Transverse colon (tissue), 4 donors: ENCODE measurements around the gene TTC39A. TPM values are rescaled to one million over a fixed set of nuclear protein-coding genes. Genes with fewer than 3 reads are reported as not detected.

Experiments
- DNase-seq: peaks from one replicate; pipeline ENCODE4 v3.0.0-alpha.2; 2019
- H3K27ac ChIP-seq, 4 donors: fragments of 200-600 bp; sonication (generic); 2 replicates each; pipeline ENCODE4 v1.5.1; 2016 to 2018; ENCODE audit warnings: inconsistent platforms in 4 of 4
- H3K27me3 ChIP-seq: fragments of 200-600 bp; sonication (generic); 2 replicates; pipeline ENCODE4 v1.5.1; 2017; ENCODE audit warnings: inconsistent platforms
- H3K36me3 ChIP-seq, 4 donors: fragments of 200-600 bp; sonication (generic); 2 replicates each; pipeline ENCODE4 v1.5.1; 2017 to 2019; ENCODE audit warnings: inconsistent platforms in 4 of 4
- H3K4me1 ChIP-seq, 4 donors: fragments of 200-600 bp; sonication (generic); 2 replicates each; pipeline ENCODE4 v1.5.1; 2017 to 2020; ENCODE audit warnings: inconsistent platforms in 4 of 4
- H3K4me3 ChIP-seq, 4 donors: fragments of 200-600 bp; sonication (generic); 1 replicate in 1 of 4; 2 replicates in 3 of 4; pipeline versions ENCODE4 v1.5.1 to v1.6.1; 2017 to 2019; ENCODE audit warnings: inconsistent platforms in 4 of 4
- H3K9me3 ChIP-seq, 2 donors: fragments of 200-600 bp; sonication (generic); 2 replicates each; pipeline ENCODE4 v1.5.1; 2017 to 2019; ENCODE audit warnings: inconsistent platforms in 2 of 2
- EP300 ChIP-seq: sonication (generic); formaldehyde crosslinking; IDR thresholded peaks from one replicate; pipeline ENCODE4 v1.6.1; 2017; ENCODE audit warnings: antibody characterized with exemption, low read depth
- POLR2A ChIP-seq: fragments of 450-650 bp; IDR thresholded peaks from one replicate; pipeline ENCODE4 v1.6.1; 2016; ENCODE audit warnings: antibody characterized with exemption, mild to moderate bottlenecking, moderate library complexity
- POLR2AphosphoS5 ChIP-seq, 3 donors: sonication (generic); formaldehyde crosslinking; IDR thresholded peaks; one replicate each; pipeline ENCODE4 v1.6.1; 2016; ENCODE audit warnings: antibody characterized with exemption in 3 of 3
- WGBS, 2 donors: methylation state at CpG; one replicate each; pipeline ENCODE4 v1.1.5; 2018; ENCODE audit warnings: low coverage in 1 of 2; 5-methylcytosine and 5-hydroxymethylcytosine counted together
- in situ Hi-C, 4 donors: fragments of 200-750 bp; cut with MboI; loops; one replicate each; pipeline versions ENCODE4 v1.15.0 to v1.15.1; 2017; ENCODE audit warnings: low sequenced_read_pairs in 3 of 4, low pct_ligation_motif_present in 1 of 4, low pct_unique_long_range_greater_than_20kb in 1 of 4
- intact Hi-C: fragments of 100-400 bp; cut with DNase I; formaldehyde crosslinking; loops from one replicate; pipeline ENCODE4 v1.15.1; 2023; ENCODE audit warnings: low total_unique reads
- total RNA-seq, 4 donors: library from RNA; depleted of rRNA; stranded (reverse); fragments of >200 nt; gene quantifications; one replicate each; pipeline ENCODE4 v1.1.0, GENCODE V29; 2016
- TF ChIP-seq, protein P1 (sequence below), 5 experiments: fragments of 200-600 bp in 3 of 5; fragments of 450-650 bp in 2 of 5; sonication (generic) in 3 of 5; IDR thresholded peaks; 1 replicate in 2 of 5; 2 replicates in 3 of 5; pipeline ENCODE4 v1.5.1; 2016 to 2017; ENCODE audit warnings: antibody characterized with exemption in 5 of 5, inconsistent platforms in 3 of 5, mild to moderate bottlenecking in 2 of 5, moderate library complexity in 1 of 5

Gene TTC39A
- total RNA-seq, 4 donors from 2014 or later: 41.8 to 96.1 (median 73.0) TPM

DNA sequence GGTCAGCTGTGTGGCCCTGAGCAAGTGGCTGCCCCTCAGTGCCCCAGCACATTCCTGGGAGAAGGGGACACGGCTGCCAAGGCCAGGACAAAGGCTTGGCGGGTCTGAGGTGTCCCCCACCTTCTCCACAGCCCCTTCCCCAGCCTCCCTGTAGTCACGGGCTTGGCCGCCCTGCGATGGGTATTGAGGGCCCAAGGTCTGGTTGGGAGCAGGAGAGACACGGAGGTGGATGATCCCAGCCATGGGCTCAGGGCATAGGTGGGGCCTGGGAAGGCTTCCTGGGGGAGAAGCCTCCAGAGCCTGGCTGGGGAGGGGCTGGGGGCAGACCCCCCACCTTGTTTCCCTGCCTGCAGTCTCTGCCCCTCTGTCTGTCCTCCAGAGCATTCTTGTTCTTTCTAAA is 27.0 kb downstream of the TTC39A start:
- H3K4me1 ChIP-seq: peaks cover 10 to 15% (median 13%) of the 10 kb centered on the region in 4 donors
- intact Hi-C loops: no loop called here
- H3K4me3 ChIP-seq: no peak overlapping the region
- H3K27ac ChIP-seq: no peak overlapping the region
- in situ Hi-C loops: no loop called here
- no peak for DNase-seq
- no peaks in the 10 kb centered on the region for H3K36me3 ChIP-seq
- H3K9me3 ChIP-seq: no peaks in the 10 kb centered on the region
- WGBS, 2 donors: 88 to 100% methylated on average over 1 to 6 of the region's 6 CpGs
- no peaks in the 10 kb centered on the region for H3K27me3 ChIP-seq
- TF ChIP-seq POLR2AphosphoS5 (IDR thresholded peaks at IDR 0.05) (no peak), EP300 (no peak), POLR2A (no peak)
- TF ChIP-seq, protein P1, sequence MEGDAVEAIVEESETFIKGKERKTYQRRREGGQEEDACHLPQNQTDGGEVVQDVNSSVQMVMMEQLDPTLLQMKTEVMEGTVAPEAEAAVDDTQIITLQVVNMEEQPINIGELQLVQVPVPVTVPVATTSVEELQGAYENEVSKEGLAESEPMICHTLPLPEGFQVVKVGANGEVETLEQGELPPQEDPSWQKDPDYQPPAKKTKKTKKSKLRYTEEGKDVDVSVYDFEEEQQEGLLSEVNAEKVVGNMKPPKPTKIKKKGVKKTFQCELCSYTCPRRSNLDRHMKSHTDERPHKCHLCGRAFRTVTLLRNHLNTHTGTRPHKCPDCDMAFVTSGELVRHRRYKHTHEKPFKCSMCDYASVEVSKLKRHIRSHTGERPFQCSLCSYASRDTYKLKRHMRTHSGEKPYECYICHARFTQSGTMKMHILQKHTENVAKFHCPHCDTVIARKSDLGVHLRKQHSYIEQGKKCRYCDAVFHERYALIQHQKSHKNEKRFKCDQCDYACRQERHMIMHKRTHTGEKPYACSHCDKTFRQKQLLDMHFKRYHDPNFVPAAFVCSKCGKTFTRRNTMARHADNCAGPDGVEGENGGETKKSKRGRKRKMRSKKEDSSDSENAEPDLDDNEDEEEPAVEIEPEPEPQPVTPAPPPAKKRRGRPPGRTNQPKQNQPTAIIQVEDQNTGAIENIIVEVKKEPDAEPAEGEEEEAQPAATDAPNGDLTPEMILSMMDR (IDR thresholded peaks at IDR 0.05): no peak

DNA sequence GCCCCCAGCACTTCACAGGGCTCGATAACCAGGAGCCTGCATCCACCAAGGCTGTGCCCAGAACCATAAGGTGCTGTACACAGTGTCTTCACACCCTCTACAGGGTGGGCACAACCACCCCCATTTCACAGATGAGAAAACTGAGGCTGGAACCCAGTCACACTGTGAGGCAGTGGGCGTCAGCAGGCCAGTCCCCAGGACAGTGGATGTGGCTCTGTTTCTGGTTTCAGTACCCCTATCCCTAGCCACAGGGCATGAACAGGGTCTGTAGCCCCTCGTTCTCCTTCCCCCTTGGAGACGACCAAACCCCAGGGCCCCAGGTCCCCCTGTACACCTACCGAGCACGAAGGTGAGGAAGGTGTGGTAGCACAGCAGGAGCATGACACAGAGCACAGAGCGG is 27.6 kb downstream of the TTC39A start:
- Histone ChIP-seq H3K9me3 (no peaks in the 10 kb centered on the region), H3K4me3 (no peak overlapping the region), H3K27me3 (no peaks in the 10 kb centered on the region), H3K27ac (no peak overlapping the region), H3K4me1 (peaks cover 10 to 15% (median 13%) of the 10 kb centered on the region in 4 donors), H3K36me3 (no peaks in the 10 kb centered on the region)
- no peak for DNase-seq
- 85% methylated on average over 7 of the region's 7 CpGs; no CpG with 5 or more reads in 1 of the 2 donors for WGBS, 2 donors
- intact Hi-C loops: no loop called here
- in situ Hi-C loops: no loop called here
- TF ChIP-seq EP300: no peak
- TF ChIP-seq, protein P1 (IDR thresholded peaks at IDR 0.05): no peak

DNA sequence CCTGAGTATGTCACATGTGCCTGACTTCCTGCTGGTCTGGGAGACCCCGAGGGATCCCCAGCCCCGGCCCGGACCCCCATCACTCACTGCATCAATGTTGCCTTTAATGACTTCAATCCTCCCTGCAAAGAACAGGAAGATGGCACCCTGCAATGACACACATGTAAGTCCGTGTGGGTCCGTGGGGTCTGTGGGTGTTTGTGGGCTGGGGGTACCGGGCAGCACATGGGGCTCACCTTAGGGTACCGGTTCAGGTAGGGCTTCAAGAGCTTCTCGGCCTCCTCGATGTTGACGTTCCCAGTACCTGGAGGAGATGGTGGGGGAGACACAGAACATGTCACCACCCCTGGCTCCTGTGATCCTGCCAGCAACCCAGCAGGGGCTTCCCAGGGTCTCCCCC is 28.1 kb downstream of the TTC39A start:
- TF ChIP-seq POLR2A (no peak), EP300 (no peak), POLR2AphosphoS5 (IDR thresholded peaks at IDR 0.05) (no peak)
- TF ChIP-seq, protein P1 (IDR thresholded peaks at IDR 0.05): no peak
- Histone ChIP-seq H3K4me1 (peaks cover 14 to 18% (median 15%) of the 10 kb centered on the region in 4 donors), H3K27ac (no peak overlapping the region), H3K9me3 (no peaks in the 10 kb centered on the region), H3K36me3 (no peaks in the 10 kb centered on the region), H3K4me3 (no peak overlapping the region), H3K27me3 (no peaks in the 10 kb centered on the region)
- intact Hi-C loops: no loop called here
- no peak for DNase-seq
- in situ Hi-C loops: no loop called here
- WGBS, 2 donors: 90% methylated on average over 10 of the region's 10 CpGs; no CpG with 5 or more reads in 1 of the 2 donors

DNA sequence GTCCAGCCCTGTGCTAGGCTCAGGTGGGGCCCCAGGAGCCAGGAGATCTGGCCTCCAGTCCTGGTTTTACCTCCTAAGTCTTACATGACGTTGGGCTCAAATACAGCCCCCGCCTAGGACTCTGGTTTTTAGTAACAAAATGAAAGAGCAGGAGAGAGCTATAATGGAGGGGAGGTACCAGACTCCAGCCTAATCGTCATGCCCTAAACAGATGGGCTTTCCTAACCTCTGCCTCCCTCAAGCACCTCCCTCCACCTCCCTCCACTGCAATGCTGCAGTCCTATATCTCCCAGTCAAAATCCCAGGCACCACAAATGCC is 28.6 kb downstream of the TTC39A start:
- no peak for TF ChIP-seq POLR2A
- TF ChIP-seq, protein P1 (IDR thresholded peaks at IDR 0.05): no peak
- TF ChIP-seq POLR2AphosphoS5 (IDR thresholded peaks at IDR 0.05): no peak
- TF ChIP-seq EP300: no peak
- Histone ChIP-seq H3K4me1 (peaks cover 18 to 21% (median 18%) of the 10 kb centered on the region in 4 donors), H3K4me3 (no peak overlapping the region), H3K36me3 (no peaks in the 10 kb centered on the region), H3K9me3 (no peaks in the 10 kb centered on the region), H3K27ac (no peak overlapping the region), H3K27me3 (no peaks in the 10 kb centered on the region)
- in situ Hi-C loops (no loop called here), intact Hi-C loops (no loop called here)
- 72 to 80% methylated on average over 2 to 3 of the region's 3 CpGs for WGBS, 2 donors
- DNase-seq: no peak
